GM06990 (cell line): Measurements from ENCODE around the gene POLR2H.

Experiments used
- DNase-seq: peaks from one replicate; pipeline ENCODE4 v3.0.0-alpha.2; 2011; ENCODE audit not compliant: insufficient read length; ENCODE audit errors: extremely low read depth
- H3K27me3 ChIP-seq: replicated peaks from 2 replicates; pipeline ENCODE4 v1.6.0; 2011; ENCODE audit warnings: low read length; ENCODE audit not compliant: control insufficient read depth, insufficient read depth
- H3K36me3 ChIP-seq: 2 replicates; pipeline ENCODE4 v1.5.1; 2011; ENCODE audit warnings: low read length; ENCODE audit not compliant: control insufficient read depth, insufficient read depth
- H3K4me3 ChIP-seq: replicated peaks from 2 replicates; pipeline ENCODE4 v1.5.1; 2011; ENCODE audit warnings: low read depth, mild to moderate bottlenecking, control low read depth, low read length
- CTCF ChIP-seq: IDR thresholded peaks from 2 replicates; pipeline ENCODE4 v1.5.1; 2011; ENCODE audit warnings: low read length, control low read depth, mild to moderate bottlenecking, inconsistent platforms; ENCODE audit not compliant: insufficient read depth, poor library complexity, severe bottlenecking

POLR2H gene

GRCh38 chr3:184325269-184325668, 36.2 kb upstream of the POLR2H start:
- Histone ChIP-seq H3K36me3 (peaks cover 69% of the 10 kb centered on the region), H3K4me3 (no peak overlapping the region), H3K27me3 (no peaks in the 10 kb centered on the region)
- no peak for TF ChIP-seq CTCF
- DNase-seq = no peak

- Histone ChIP-seq H3K4me3 (no peak overlapping the region), H3K27me3 (no peaks in the 10 kb centered on the region), H3K36me3 (peaks cover 65% of the 10 kb centered on the region)
- no peak for DNase-seq
- TF ChIP-seq CTCF = no peak
Observed at GRCh38 chr3:184325715-184326369, 35.7 kb upstream of the POLR2H start.

- no peak for DNase-seq
Observed at GRCh38 chr3:184327171-184327570, 34.3 kb upstream of the POLR2H start.

GRCh38 chr3:184328516-184328915, 33.0 kb upstream of the POLR2H start:
- DNase-seq = no peak
- peaks cover 59% of the 10 kb centered on the region for H3K36me3 ChIP-seq
- H3K27me3 ChIP-seq = no peaks in the 10 kb centered on the region
- H3K4me3 ChIP-seq = no peak overlapping the region
- no peak for TF ChIP-seq CTCF

More at GRCh38 chr3:184327171-184327570, 34.3 kb upstream of the POLR2H start:
- no peak overlapping the region for H3K4me3 ChIP-seq
- no peaks in the 10 kb centered on the region for H3K27me3 ChIP-seq
- no peak for TF ChIP-seq CTCF
- peaks cover 65% of the 10 kb centered on the region for H3K36me3 ChIP-seq

GRCh38 chr3:184332370-184333090, 29.0 kb upstream of the POLR2H start:
- H3K27me3 ChIP-seq = no peaks in the 10 kb centered on the region
- no peak for TF ChIP-seq CTCF
- peaks cover 36% of the 10 kb centered on the region for H3K36me3 ChIP-seq
- H3K4me3 ChIP-seq = no peak overlapping the region
- no peak for DNase-seq
